Endothelial cell of umbilical vein (primary cell): ENCODE results near the gene IER3. TPM values are rescaled to one million over a fixed set of nuclear protein-coding genes. Genes with fewer than 3 reads are reported as not detected.

ENCODE experiments used
- BruUV-seq: library from RNA; stranded (reverse); fragments of 400-500 nt; replicated peaks from 2 replicates; lab custom pipeline; 2021; lab: Mats Ljungman, UMichigan
- CTCF ChIA-PET: fragments of 300-600, 350-600 bp; sonication (Branson Sonifier 250); formaldehyde crosslinking; loops from one replicate; lab custom pipeline; 2021; ENCODE audit warnings: antibody characterized with exemption, inconsistent platforms; lab: Charles Lee
- POLR2A ChIA-PET: fragments of 300-600, 350-600 bp; sonication (Branson Sonifier 250); formaldehyde crosslinking; loops from one replicate; lab custom pipeline; 2021; ENCODE audit warnings: antibody characterized with exemption, inconsistent platforms; lab: Charles Lee
- DNase-seq: peaks from one replicate; pipeline ENCODE4 v3.0.0-alpha.2; 2011; ENCODE audit warnings: low read depth, low spot score
- FAIRE-seq: peaks from 2 replicates; lab custom pipeline; 2011; peaks lifted over from hg19 to GRCh38; lab: Jason Lieb, UNC
- H2AFZ ChIP-seq: 2 replicates; pipeline ENCODE4 v1.6.0; 2012; ENCODE audit warnings: low read depth, low read length, control low read depth, inconsistent platforms
- H3K27ac ChIP-seq: 2 replicates; pipeline ENCODE4 v1.5.1; 2011; ENCODE audit warnings: low read depth, mild to moderate bottlenecking, control low read depth, low read length, moderate library complexity; ENCODE audit not compliant: insufficient read depth
- H3K27me3 ChIP-seq, 2 experiments: 2 replicates each; pipeline versions ENCODE4 v1.6.0 to v1.6.1; 2011; ENCODE audit warnings: low read length in 2 of 2, mixed read lengths in 1 of 2; ENCODE audit not compliant: control insufficient read depth in 2 of 2, insufficient read depth in 2 of 2
- H3K36me3 ChIP-seq, 2 experiments: 2 replicates in 1 of 2; 3 replicates in 1 of 2; pipeline ENCODE4 v1.5.1; 2011; ENCODE audit warnings: low read length in 2 of 2, mild to moderate bottlenecking in 1 of 2, moderate library complexity in 1 of 2; ENCODE audit not compliant: control insufficient read depth in 2 of 2, insufficient read depth in 2 of 2; ENCODE audit errors: extremely low read depth in 1 of 2
- H3K4me1 ChIP-seq: 3 replicates; pipeline ENCODE4 v1.5.1; 2011; ENCODE audit warnings: mild to moderate bottlenecking, low read length; ENCODE audit not compliant: control insufficient read depth, insufficient read depth; ENCODE audit errors: extremely low read depth
- H3K4me2 ChIP-seq: 2 replicates; pipeline ENCODE4 v1.6.1; 2011; ENCODE audit warnings: low read length, control low read depth, mixed read lengths; ENCODE audit not compliant: insufficient read depth
- H3K4me3 ChIP-seq, 3 experiments: fragments of 200-600 bp in 1 of 3; sonication (generic), shearing (Covaris generic) in 1 of 3; replicated peaks in 1 of 3; 2 replicates each; pipeline ENCODE4 v1.5.1; 2011 to 2016; ENCODE audit warnings: control low read depth in 3 of 3, low read length in 3 of 3, mild to moderate bottlenecking in 2 of 3, inconsistent platforms in 1 of 3, low read depth in 1 of 3, moderate library complexity in 1 of 3; ENCODE audit not compliant: insufficient read depth in 1 of 3
- H3K79me2 ChIP-seq: 2 replicates; pipeline ENCODE4 v1.6.0; 2012; ENCODE audit warnings: low read length, inconsistent platforms; ENCODE audit not compliant: control insufficient read depth, insufficient read depth
- H3K9ac ChIP-seq: replicated peaks from 2 replicates; pipeline ENCODE3; 2011; ENCODE audit warnings: low read length, control low read depth; ENCODE audit not compliant: insufficient read depth; ENCODE audit errors: extremely low read depth
- H3K9me1 ChIP-seq: replicated peaks from 3 replicates; pipeline ENCODE4 v1.6.0; 2011; ENCODE audit warnings: mild to moderate bottlenecking, low read length; ENCODE audit not compliant: control insufficient read depth, insufficient read depth; ENCODE audit errors: extremely low read depth
- H3K9me3 ChIP-seq: replicated peaks from 2 replicates; pipeline ENCODE4 v1.5.1; 2012; ENCODE audit warnings: low read length, inconsistent platforms; ENCODE audit not compliant: control insufficient read depth, insufficient read depth
- H4K20me1 ChIP-seq: replicated peaks from 2 replicates; pipeline ENCODE3; 2011; ENCODE audit warnings: mild to moderate bottlenecking, low read length; ENCODE audit not compliant: control insufficient read depth, insufficient read depth; ENCODE audit errors: extremely low read depth
- EZH2 ChIP-seq: IDR thresholded peaks from 2 replicates; pipeline ENCODE4 v1.6.1; 2012; ENCODE audit warnings: borderline replicate concordance, low read depth, mild to moderate bottlenecking, moderate library complexity, low read length, inconsistent platforms; ENCODE audit not compliant: severe bottlenecking
- FOS ChIP-seq: IDR thresholded peaks from 2 replicates; pipeline ENCODE4 v1.6.1; 2011; ENCODE audit warnings: mild to moderate bottlenecking, low read length, moderate library complexity, borderline replicate concordance; ENCODE audit not compliant: insufficient read depth
- GATA2 ChIP-seq: IDR thresholded peaks from 2 replicates; pipeline ENCODE4 v1.7.0; 2011; ENCODE audit warnings: low read depth, mild to moderate bottlenecking, moderate library complexity, mixed read lengths, low read length; ENCODE audit not compliant: insufficient read length, insufficient read depth
- JUN ChIP-seq: IDR thresholded peaks from 2 replicates; pipeline ENCODE4 v1.6.1; 2011; ENCODE audit warnings: borderline replicate concordance, low read depth; ENCODE audit not compliant: insufficient read length, insufficient read depth
- MYC ChIP-seq: IDR thresholded peaks from one replicate; pipeline ENCODE4 v1.6.1; 2011; ENCODE audit warnings: mild to moderate bottlenecking, low read depth, low read length
- POLR2A ChIP-seq: IDR thresholded peaks from 2 replicates; pipeline ENCODE4 v1.6.1; 2012; ENCODE audit warnings: low read depth, mild to moderate bottlenecking, control low read depth, low read length
- POLR2AphosphoS5 ChIP-seq: IDR thresholded peaks from 2 replicates; pipeline ENCODE4 v1.6.1; 2012; ENCODE audit warnings: low read depth, mild to moderate bottlenecking, control low read depth, low read length, moderate library complexity; ENCODE audit not compliant: insufficient read depth
- dilution Hi-C: fragments of 300-500 bp; cut with MboI; formaldehyde crosslinking; loops from one replicate; pipeline ENCODE4 v1.15.0; 2019; ENCODE audit warnings: low sequenced_read_pairs; ENCODE audit not compliant: extremely low pct_ligation_motif_present
- intact Hi-C: fragments of 100-400 bp; cut with micrococcal nuclease; formaldehyde crosslinking; loops from one replicate; pipeline ENCODE4 v1.10.0; 2022
- polyA plus RNA-seq, 4 experiments: library from polyadenylated mRNA; depleted of rRNA in 3 of 4; stranded (reverse) in 3 of 4; unstranded in 1 of 4; fragments of >200 nt; gene quantifications; 2 replicates each; pipeline versions ENCODE4 v1.2.1 to v1.2.3, GENCODE V29; 2011 to 2012; ENCODE audit warnings: missing spikeins in 1 of 4
- total RNA-seq: library from RNA; stranded (reverse); gene quantifications from 2 replicates; pipeline ENCODE4 v1.2.3, GENCODE V29; 2021
- TF ChIP-seq, protein P1 (sequence below), 2 donors: IDR thresholded peaks; 1 replicate in 1 of 2; 2 replicates in 1 of 2; pipeline ENCODE4 v1.5.1; 2011; ENCODE audit warnings: low read length in 2 of 2, mild to moderate bottlenecking in 2 of 2, moderate library complexity in 2 of 2, control low read depth in 1 of 2, inconsistent platforms in 1 of 2, low read depth in 1 of 2; ENCODE audit not compliant: insufficient read depth in 1 of 2; ENCODE audit errors: extremely low read depth in 1 of 2
- TF ChIP-seq, protein P2 (sequence below): IDR thresholded peaks from 2 replicates; pipeline ENCODE4 v1.6.1; 2011; ENCODE audit not compliant: insufficient read depth, insufficient read length

The IER3 gene
- total and polyA plus RNA-seq, 2 donors (not counting 3 experiments of a cell fraction or from before 2014, with no cell fraction given) = 170 to 468 TPM

DNA sequence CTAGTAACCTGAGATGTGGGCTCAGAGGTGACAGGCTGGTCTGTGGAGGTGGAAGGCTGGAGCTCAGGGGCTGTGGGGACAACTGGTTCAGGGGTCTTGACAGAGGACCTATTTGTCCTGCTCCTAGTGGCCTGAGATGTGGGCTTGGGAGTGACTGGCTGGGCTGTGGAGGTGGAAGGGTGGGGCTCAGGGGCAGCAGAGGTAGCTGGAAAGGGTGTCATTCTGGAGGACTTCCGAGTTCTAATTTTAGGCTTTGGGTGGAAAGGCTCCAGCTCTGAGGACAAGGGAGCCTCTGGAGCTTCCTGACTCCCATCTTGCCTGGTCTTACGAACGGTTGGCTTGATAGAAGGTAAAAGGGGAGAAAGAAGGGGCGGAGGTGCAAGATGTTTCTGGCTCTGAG, 38.7 kb downstream of the IER3 start:
- intact Hi-C loops = no loop called here
- Histone ChIP-seq H3K4me2 (no peak overlapping the region), H3K9me1 (no peaks in the 10 kb centered on the region), H3K9me3 (no peaks in the 10 kb centered on the region), H4K20me1 (no peaks in the 10 kb centered on the region), H3K9ac (no peak overlapping the region), H3K4me3 (no peak overlapping the region), H3K79me2 (no peaks in the 10 kb centered on the region), H3K36me3 (peaks cover 5 to 7% of the 10 kb centered on the region in 2 experiments), H3K4me1 (no peaks in the 10 kb centered on the region), H2AFZ (no peak overlapping the region), H3K27ac (no peak overlapping the region), H3K27me3 (no peaks in the 10 kb centered on the region)
- no peak for TF ChIP-seq MYC
- TF ChIP-seq GATA2 = no peak
- TF ChIP-seq POLR2A = no peak
- no peak for TF ChIP-seq POLR2AphosphoS5
- no peak for TF ChIP-seq JUN
- TF ChIP-seq, protein P1, sequence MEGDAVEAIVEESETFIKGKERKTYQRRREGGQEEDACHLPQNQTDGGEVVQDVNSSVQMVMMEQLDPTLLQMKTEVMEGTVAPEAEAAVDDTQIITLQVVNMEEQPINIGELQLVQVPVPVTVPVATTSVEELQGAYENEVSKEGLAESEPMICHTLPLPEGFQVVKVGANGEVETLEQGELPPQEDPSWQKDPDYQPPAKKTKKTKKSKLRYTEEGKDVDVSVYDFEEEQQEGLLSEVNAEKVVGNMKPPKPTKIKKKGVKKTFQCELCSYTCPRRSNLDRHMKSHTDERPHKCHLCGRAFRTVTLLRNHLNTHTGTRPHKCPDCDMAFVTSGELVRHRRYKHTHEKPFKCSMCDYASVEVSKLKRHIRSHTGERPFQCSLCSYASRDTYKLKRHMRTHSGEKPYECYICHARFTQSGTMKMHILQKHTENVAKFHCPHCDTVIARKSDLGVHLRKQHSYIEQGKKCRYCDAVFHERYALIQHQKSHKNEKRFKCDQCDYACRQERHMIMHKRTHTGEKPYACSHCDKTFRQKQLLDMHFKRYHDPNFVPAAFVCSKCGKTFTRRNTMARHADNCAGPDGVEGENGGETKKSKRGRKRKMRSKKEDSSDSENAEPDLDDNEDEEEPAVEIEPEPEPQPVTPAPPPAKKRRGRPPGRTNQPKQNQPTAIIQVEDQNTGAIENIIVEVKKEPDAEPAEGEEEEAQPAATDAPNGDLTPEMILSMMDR (IDR thresholded peaks at IDR 0.05; ENCODE audit: extremely low read depth in 1 of 2, insufficient read depth in 1 of 2, low read depth in 1 of 2, low read length in 2 of 2) = no peak
- no peak for TF ChIP-seq EZH2
- TF ChIP-seq FOS = no peak
- TF ChIP-seq, protein P2, sequence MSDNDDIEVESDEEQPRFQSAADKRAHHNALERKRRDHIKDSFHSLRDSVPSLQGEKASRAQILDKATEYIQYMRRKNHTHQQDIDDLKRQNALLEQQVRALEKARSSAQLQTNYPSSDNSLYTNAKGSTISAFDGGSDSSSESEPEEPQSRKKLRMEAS = no peak
- FAIRE-seq (no peak), DNase-seq (no peak)
- POLR2A ChIA-PET = no interaction called here
- no TSS peak for BruUV-seq
- dilution Hi-C loops = no loop called here
- CTCF ChIA-PET = interaction anchor here (2.8 to 3.3 kb wide), 3 partner anchors 11 to 27 kb away, joined by 9 to 16 read pairs (median 15); partner anchors contain the start of gene MDC1
